ENCODE data around the gene MATR3. TPM values are rescaled to one million over a fixed set of nuclear protein-coding genes. Genes with fewer than 3 reads are reported as not detected.
"Not testable (repeated sequence)": the region's sequence is repeated elsewhere in the genome, so short reads cannot be mapped to it uniquely, and the experiment has no call there.

Gene MATR3
- total RNA-seq, 1 experiment from 2014 or later: 139 TPM

GRCh38 chr5:139306628-139307379 lies 13.3 kb downstream of the MATR3 start:
- ChIA-PET CTCF (no interaction called here), POLR2A (ENCODE audit: unreplicated experiment) (no interaction called here)
- peaks cover 12% of the 10 kb centered on the region; the same call in 1 of the 2 replicates for H3K4me1 ChIP-seq (ENCODE audit: insufficient read depth, low read length)

DNA sequence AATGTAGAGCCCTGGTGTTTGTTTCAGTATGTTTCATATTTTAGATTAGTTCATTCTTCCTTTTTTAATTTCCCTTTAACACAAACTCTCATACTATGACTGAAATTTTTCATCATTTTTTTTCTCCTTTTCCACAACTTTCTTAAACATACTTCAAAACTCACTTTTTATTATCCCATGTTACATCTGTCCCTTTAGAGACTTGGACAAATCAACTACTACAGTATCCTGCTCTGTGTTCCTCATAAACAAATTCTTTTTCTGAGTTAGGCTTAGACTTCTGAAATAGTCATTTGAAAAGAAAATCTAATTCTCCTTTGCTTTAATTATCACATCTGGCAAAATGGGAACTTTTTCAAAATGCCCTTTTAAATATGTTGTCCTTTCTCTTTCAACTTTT lies 15.3 kb downstream of the MATR3 start:
- TF ChIP-seq, protein P1, sequence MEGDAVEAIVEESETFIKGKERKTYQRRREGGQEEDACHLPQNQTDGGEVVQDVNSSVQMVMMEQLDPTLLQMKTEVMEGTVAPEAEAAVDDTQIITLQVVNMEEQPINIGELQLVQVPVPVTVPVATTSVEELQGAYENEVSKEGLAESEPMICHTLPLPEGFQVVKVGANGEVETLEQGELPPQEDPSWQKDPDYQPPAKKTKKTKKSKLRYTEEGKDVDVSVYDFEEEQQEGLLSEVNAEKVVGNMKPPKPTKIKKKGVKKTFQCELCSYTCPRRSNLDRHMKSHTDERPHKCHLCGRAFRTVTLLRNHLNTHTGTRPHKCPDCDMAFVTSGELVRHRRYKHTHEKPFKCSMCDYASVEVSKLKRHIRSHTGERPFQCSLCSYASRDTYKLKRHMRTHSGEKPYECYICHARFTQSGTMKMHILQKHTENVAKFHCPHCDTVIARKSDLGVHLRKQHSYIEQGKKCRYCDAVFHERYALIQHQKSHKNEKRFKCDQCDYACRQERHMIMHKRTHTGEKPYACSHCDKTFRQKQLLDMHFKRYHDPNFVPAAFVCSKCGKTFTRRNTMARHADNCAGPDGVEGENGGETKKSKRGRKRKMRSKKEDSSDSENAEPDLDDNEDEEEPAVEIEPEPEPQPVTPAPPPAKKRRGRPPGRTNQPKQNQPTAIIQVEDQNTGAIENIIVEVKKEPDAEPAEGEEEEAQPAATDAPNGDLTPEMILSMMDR (conservative IDR thresholded peaks at IDR 0.05; ENCODE audit: low read depth, low read length): no peak
- TF ChIP-seq EZH2 (IDR thresholded peaks at IDR 0.05; ENCODE audit: low read length, unreplicated experiment) (no peak), EZH2phosphoT487 (IDR thresholded peaks at IDR 0.05; ENCODE audit: borderline replicate concordance, low read length) (no peak)
- H3K27ac ChIP-seq (ENCODE audit: low read length): no peak overlapping the region
- no peak overlapping the region for H2AFZ ChIP-seq (ENCODE audit: low read length)
- BruUV-seq (replicated peaks): no TSS peak
- H3K9me2 ChIP-seq (replicated peaks; ENCODE audit: low read length): no peaks in the 10 kb centered on the region
- peaks cover 100% of the 10 kb centered on the region for H3K79me2 ChIP-seq (ENCODE audit: low read length)
- CTCF ChIA-PET: interaction anchor here (0.6 kb wide), 1 partner anchor 544 kb away, joined by 7 read pairs; no protein-coding TSS in a partner anchor
- no peak overlapping the region for H3K9ac ChIP-seq (ENCODE audit: low read length)
- no peak for DNase-seq
- H3K4me3 ChIP-seq (ENCODE audit: low read length): no peak overlapping the region
- no peak overlapping the region for H3K4me2 ChIP-seq (ENCODE audit: low read length)
- H4K20me1 ChIP-seq (ENCODE audit: low read length): peaks cover 92% of the 10 kb centered on the region
- H3K27me3 ChIP-seq (ENCODE audit: low read length): no peaks in the 10 kb centered on the region
- peaks cover 10% of the 10 kb centered on the region for H3K36me3 ChIP-seq (ENCODE audit: low read depth, low read length)
- H3K4me1 ChIP-seq (ENCODE audit: insufficient read depth, low read length): peaks cover 12% of the 10 kb centered on the region; the same call in 1 of the 2 replicates
- intact Hi-C loops (cut with micrococcal nuclease): no loop called here
- ATAC-seq: no peak
- H3K9me3 ChIP-seq (ENCODE audit: low read length): no peaks in the 10 kb centered on the region
- POLR2A ChIA-PET (ENCODE audit: unreplicated experiment): no interaction called here
- no peaks in the 10 kb centered on the region for H3F3A ChIP-seq (ENCODE audit: low read length, unreplicated experiment)

More at GRCh38 chr5:139306628-139307379, 13.3 kb downstream of the MATR3 start:
- Histone ChIP-seq H3K9me2 (replicated peaks; ENCODE audit: low read length) (no peaks in the 10 kb centered on the region), H3K79me2 (ENCODE audit: low read length) (peaks cover 100% of the 10 kb centered on the region), H3K9me3 (ENCODE audit: low read length) (no peaks in the 10 kb centered on the region), H3K4me2 (ENCODE audit: low read length) (no peak overlapping the region), H3K36me3 (ENCODE audit: low read depth, low read length) (peaks cover 13% of the 10 kb centered on the region), H3F3A (ENCODE audit: low read length, unreplicated experiment) (no peaks in the 10 kb centered on the region), H3K9ac (ENCODE audit: low read length) (no peak overlapping the region), H3K27me3 (ENCODE audit: low read length) (no peaks in the 10 kb centered on the region), H2AFZ (ENCODE audit: low read length) (no peak overlapping the region), H4K20me1 (ENCODE audit: low read length) (peaks cover 92% of the 10 kb centered on the region), H3K4me3 (ENCODE audit: low read length) (no peak overlapping the region), H3K27ac (ENCODE audit: low read length) (no peak overlapping the region)
- intact Hi-C loops (cut with micrococcal nuclease): no loop called here
- no peak for ATAC-seq
- TF ChIP-seq EZH2phosphoT487 (IDR thresholded peaks at IDR 0.05; ENCODE audit: borderline replicate concordance, low read length): no peak
- TF ChIP-seq, protein P1 (conservative IDR thresholded peaks at IDR 0.05; ENCODE audit: low read depth, low read length): no peak
- TF ChIP-seq EZH2 (IDR thresholded peaks at IDR 0.05; ENCODE audit: low read length, unreplicated experiment): no peak
- no TSS peak for BruUV-seq (replicated peaks)
- DNase-seq: no peak

- H3K27me3 ChIP-seq (ENCODE audit: low read length); H3F3A ChIP-seq (ENCODE audit: low read length, unreplicated experiment); intact Hi-C loops (cut with micrococcal nuclease); ATAC-seq; BruUV-seq (replicated peaks); H3K9me3 ChIP-seq (ENCODE audit: low read length); H3K9ac ChIP-seq (ENCODE audit: low read length); POLR2A ChIA-PET (ENCODE audit: unreplicated experiment); CTCF ChIA-PET; H3K27ac ChIP-seq (ENCODE audit: low read length); H3K9me2 ChIP-seq (replicated peaks; ENCODE audit: low read length); H3K4me3 ChIP-seq (ENCODE audit: low read length); H2AFZ ChIP-seq (ENCODE audit: low read length); H3K4me2 ChIP-seq (ENCODE audit: low read length): not testable (repeated sequence)
- peaks cover 26% of the 10 kb centered on the region for H3K36me3 ChIP-seq (ENCODE audit: low read depth, low read length)
- DNase-seq: peak; percentile 31
- peaks cover 12% of the 10 kb centered on the region; the same call in 1 of the 2 replicates for H3K4me1 ChIP-seq (ENCODE audit: insufficient read depth, low read length)
- peaks cover 100% of the 10 kb centered on the region for H3K79me2 ChIP-seq (ENCODE audit: low read length)
- H4K20me1 ChIP-seq (ENCODE audit: low read length): peaks cover 91% of the 10 kb centered on the region
Observed at GRCh38 chr5:139310715-139311186, 17.2 kb downstream of the MATR3 start.

Data from PC-3 (cell line).